Suprapubic skin (tissue), 4 donors: ENCODE measurements around the gene FEM1B.

Experiments used
- EP300 ChIP-seq: sonication (generic); formaldehyde crosslinking; IDR thresholded peaks from one replicate; pipeline ENCODE4 v1.6.1; 2017; ENCODE audit warnings: antibody characterized with exemption
- POLR2A ChIP-seq, 2 donors: fragments of 450-650 bp; IDR thresholded peaks; one replicate each; pipeline ENCODE4 v1.6.1; 2017; ENCODE audit warnings: antibody characterized with exemption in 2 of 2, mild to moderate bottlenecking in 2 of 2, moderate library complexity in 2 of 2
- POLR2AphosphoS5 ChIP-seq, 3 donors: sonication (generic); formaldehyde crosslinking; IDR thresholded peaks; one replicate each; pipeline ENCODE4 v1.6.1; 2017; ENCODE audit warnings: antibody characterized with exemption in 3 of 3
- TF ChIP-seq, protein P1 (sequence below), 2 donors: fragments of 200-600 bp in 1 of 2; fragments of 450-650 bp in 1 of 2; sonication (generic) in 1 of 2; IDR thresholded peaks; one replicate each; pipeline ENCODE4 v1.5.1; 2016 to 2019; ENCODE audit warnings: antibody characterized with exemption in 2 of 2, mild to moderate bottlenecking in 1 of 2, moderate library complexity in 1 of 2

DNA sequence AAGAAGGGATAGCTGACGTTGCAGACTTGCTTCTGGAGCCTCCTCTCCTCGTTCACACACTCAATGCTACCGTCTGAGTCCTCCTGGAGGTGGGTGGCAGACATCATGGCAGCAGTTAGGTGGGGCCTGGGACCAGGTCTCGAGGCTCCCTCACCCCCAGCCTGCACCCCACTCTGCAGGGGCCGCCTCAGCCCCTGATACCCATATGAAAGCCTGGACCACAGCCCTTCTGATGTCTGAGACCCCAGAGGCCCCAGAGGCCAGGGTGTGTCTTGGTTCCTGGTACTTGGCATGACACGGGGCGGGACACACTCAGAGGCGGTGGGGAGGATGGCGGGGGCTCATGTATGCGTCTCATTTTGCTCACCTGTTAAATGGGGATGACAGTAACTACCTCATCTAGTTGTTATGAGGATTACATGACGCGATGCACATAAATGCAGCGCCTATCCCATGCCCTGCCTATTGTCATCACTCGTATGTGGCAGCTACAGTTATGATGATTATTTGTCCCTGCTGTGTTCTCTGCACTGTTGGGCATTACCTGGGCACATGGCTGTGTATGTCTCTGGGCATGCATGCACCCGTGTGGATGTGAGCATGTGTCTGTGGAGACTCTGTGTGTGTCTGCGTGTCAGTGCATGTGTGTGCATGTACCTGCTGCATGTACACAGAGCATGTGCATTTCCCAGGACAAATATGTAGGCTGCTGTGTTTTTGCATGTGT is 39.9 kb downstream of the FEM1B start:
- TF ChIP-seq POLR2AphosphoS5 (IDR thresholded peaks at IDR 0.05), result no peak
- TF ChIP-seq, protein P1, sequence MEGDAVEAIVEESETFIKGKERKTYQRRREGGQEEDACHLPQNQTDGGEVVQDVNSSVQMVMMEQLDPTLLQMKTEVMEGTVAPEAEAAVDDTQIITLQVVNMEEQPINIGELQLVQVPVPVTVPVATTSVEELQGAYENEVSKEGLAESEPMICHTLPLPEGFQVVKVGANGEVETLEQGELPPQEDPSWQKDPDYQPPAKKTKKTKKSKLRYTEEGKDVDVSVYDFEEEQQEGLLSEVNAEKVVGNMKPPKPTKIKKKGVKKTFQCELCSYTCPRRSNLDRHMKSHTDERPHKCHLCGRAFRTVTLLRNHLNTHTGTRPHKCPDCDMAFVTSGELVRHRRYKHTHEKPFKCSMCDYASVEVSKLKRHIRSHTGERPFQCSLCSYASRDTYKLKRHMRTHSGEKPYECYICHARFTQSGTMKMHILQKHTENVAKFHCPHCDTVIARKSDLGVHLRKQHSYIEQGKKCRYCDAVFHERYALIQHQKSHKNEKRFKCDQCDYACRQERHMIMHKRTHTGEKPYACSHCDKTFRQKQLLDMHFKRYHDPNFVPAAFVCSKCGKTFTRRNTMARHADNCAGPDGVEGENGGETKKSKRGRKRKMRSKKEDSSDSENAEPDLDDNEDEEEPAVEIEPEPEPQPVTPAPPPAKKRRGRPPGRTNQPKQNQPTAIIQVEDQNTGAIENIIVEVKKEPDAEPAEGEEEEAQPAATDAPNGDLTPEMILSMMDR (IDR thresholded peaks at IDR 0.05), result no peak
- no peak for TF ChIP-seq EP300
- TF ChIP-seq POLR2A (IDR thresholded peaks at IDR 0.05), result no peak
